HG02852 (cell line): ENCODE data around the gene NXPE4.
"Not testable (repeated sequence)": the region's sequence is repeated elsewhere in the genome, so short reads cannot be mapped to it uniquely, and the experiment has no call there.

Source experiments
- ATAC-seq: cut with Tn5 transposase; IDR thresholded peaks from one replicate; pipeline ENCODE4 v1.9.1; 2021; ENCODE audit warnings: mild to moderate bottlenecking, moderate library complexity; ENCODE audit not compliant: unreplicated experiment

Gene NXPE4

DNA sequence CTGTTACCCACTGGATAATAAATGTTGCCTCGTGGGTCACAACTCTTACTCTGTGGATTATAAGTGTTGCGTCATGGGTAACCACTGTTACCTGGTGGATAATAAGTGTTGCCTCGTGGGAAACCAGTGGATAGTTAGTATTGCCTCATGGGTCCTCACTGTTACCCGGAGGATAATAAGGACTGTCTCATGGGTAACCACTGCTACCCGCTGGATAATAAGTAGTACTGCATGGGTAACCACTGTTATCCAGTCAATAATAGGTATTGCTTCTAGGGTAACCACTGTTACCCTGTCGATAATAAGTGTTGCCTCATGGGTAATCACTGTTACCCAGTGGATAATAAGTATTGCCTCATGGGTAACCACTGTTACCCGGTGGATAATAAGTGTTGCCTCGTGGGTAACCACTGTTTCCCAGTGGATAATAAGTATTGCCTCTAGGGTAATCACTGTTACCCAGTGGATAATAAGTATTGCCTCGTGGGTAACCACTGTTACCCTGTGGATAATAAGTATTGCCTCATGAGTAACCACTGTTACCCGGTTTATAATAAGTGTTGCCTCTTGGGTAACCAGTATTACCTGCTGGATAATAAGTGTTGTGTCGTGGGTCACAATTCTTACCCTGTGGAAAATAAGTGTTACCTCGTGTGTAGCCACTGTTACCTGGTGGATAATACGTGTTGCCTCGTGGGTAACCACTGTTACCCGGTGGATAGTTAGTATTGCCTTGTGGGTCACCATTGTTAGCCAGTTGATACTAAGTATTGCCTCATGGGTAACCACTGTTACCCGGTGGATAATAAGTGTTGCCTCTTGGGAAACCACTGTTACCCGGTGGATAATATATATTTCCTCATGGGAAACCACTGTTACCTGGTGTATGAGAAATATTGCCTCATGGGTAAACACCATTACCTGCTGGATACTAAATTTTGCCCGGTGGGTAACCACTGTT, 15.7 kb upstream of the NXPE4 start:
- ATAC-seq = no peak

DNA sequence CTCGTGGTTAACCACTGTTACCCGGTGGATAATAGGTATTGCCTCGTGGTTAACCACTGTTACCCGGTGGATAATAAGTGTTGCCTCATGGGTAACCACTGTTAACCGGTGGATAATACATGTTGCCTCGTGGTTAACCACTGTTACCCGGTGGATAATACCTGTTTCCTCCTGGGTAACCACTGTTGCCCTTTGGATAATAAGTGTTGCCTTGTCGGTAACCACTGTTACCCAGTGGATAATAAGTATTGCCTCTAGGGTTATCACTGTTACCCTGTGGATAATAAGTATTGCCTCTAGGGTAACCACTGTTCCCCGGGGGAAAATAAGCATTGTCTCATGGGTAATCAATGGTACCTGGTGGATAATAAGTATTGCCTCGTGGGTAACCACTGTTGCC, 15.0 kb upstream of the NXPE4 start:
- ATAC-seq = no peak

DNA sequence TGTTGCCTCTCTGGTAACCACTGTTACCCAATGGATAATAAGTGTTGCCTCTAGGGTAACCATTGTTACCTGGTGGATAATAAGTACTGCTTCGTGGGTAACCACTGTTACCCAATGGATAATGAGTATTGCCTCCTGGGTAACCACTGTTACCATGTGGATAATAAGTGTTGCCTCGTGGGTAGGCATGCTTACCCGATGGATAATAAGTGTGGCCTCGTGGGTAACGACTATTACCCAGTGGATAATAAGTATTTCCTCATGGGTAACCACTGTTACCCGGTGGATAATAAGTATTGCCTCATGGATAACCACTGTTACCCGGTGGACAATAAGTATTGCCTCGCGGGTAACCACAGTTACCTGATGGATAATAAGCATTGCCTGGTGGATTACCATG, 13.8 kb upstream of the NXPE4 start:
- no peak for ATAC-seq

DNA sequence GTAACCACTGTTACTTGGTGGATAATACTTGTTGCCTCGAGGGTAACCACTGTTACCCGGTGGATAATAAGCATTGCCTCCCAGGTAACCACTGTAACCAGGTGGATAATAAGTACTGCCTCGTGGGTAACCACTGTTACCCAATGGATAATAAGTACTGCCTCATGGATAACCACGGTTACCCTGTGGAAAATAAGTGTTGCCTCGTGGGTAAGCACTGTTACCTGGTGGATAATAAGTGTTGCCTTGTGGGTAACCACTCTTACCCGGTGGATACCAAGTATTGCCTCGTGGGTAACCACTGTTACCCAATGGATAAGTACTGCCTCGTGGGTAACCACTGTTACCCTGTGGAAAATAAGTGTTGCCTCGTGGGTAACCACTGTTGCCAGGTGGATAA, 13.0 kb upstream of the NXPE4 start:
- ATAC-seq = not testable (repeated sequence)

DNA sequence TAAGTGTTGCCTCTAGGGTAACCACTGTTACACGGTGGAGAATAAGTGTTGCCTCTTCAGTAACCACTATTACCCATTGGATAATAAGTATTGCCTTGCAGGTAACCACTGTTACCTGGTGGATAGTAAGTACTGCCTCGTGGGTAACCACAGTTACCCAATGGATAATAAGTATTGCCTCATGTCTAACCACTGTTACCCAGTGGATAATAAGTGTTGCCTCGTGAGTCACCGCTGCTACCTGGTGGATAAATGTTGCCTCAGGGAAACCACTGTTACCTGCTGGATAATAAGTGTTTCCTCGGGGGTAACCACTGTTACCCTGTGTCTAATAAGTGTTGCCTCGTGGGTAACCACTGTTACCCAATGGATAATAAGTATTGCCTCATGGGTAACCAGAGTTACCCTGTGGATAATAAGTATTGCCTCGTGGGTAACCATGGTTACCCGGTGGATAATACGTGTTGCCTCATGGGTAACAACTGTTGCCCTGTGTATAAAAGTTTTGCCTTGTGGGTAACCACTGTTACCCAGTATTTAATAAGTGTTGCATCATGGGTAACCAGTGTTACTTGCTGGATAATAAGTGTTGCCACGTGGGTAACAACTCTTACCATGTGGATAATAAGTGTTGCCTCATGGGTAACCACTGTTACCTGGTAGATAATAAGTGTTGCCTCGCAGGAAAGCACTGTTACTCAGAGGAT, 12.3 kb upstream of the NXPE4 start:
- ATAC-seq = peak; percentile 30

DNA sequence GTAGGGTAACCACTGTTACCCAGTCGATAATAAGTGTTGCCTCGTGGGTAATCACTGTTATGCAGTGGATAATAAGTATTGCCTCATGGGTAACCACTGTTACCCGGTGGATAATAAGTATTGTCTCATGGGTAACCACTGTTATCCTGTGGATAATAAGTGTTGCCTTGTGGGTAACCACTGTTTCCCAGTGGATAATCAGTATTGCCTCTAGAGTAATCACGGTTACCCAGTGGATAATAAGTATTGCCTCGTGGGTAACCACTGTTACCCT, 11.2 kb upstream of the NXPE4 start:
- ATAC-seq = not testable (repeated sequence)

DNA sequence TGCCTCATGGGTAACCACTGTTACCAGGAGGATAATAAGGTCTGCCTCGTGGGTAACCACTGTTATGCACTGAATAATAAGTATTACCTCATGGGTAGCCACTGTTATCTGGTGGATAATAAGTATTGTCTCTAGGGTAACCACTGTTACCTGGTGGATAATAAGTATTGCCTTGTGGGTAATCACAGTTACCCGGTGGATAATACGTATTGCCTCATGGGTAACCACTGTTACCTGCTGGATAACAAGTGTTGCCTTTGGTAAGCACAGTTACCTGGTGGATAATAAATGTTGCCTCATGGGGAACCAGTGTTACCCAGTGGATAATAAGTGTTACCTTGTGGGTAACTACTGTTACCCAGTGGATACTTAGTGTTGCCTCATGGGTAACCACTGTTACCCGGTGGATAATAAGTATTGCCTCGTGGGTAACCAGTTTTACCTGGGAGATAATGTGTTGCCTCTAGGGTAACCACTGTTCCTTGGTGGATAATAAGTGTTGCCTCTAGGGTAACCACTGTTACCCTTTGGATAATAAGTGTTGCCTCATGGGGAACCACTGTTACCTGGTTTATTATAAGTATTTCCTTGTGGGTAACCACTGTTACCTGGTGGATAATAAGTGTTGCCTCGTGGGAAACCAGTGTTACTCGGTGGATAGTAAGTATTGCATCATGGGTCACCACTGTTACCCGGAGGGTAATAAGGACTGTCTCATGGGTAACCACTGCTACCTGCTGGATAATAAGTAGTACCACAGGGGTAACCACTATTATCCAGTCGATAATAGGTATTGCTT, 10.6 kb upstream of the NXPE4 start:
- ATAC-seq = no peak

DNA sequence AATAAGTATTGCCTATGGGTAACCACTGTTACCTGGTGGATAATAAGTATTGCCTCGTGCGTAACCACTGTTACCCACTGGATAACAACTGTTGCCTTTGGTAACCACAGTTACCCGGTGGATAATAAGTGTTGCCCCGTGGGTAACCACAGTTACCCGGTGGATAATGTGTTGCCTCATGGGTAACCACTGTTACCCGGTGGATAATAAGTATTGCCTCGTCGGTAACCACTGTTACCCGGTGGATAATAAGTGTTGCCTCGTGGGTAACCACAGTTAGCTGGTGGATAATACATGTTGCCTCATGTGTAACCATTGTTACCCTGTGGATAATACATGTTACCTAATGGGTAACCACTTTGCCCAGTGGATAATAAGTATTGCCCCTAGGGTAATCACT, 9.8 kb upstream of the NXPE4 start:
- no peak for ATAC-seq

DNA sequence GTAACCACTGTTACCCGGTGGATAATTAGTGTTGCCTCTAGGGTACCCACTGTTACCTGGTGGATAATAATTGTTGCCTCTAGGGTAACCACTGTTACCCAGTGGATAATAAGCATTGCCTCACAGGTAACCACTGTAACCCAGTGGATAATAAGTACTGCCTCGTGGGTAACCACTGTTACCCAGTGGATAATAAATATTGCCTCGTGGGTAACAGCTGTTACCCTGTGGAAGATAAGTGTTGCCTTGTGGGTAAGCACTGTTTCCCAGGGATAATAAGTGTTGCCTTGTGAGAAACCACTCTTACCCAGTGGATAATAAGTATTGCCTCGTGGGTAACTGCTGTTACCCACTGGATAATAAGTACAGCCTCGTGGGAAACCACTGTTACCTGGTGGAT, 9.3 kb upstream of the NXPE4 start:
- no peak for ATAC-seq

DNA sequence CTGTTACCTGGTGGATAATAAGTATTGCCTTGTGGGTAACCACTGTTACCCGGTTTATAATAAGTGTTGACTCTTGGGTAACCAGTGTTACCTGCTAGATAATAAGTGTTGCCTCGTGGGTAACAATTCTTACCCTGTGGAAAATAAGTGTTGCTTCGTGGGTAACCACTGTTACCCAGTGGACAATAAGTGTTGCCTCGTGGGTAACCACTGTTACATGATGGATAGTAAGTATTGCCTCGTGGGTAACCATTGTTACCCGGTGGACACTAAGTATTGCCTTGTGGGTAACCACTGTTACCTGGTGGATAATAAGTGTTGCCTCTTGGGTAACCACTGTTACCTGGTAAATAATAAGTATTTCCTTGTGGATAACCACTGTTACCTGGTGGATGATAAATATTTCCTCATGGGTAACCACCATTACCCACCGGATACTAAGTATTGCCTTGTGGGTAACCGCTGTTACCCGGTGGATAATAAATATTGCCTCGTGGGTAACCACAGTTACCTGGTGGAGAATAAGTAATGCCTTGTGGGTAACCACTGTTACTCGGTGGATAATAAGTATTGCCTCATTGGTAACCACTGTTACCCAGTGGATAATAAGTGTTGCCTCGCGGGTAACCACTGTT, 8.7 kb upstream of the NXPE4 start:
- ATAC-seq = no peak

DNA sequence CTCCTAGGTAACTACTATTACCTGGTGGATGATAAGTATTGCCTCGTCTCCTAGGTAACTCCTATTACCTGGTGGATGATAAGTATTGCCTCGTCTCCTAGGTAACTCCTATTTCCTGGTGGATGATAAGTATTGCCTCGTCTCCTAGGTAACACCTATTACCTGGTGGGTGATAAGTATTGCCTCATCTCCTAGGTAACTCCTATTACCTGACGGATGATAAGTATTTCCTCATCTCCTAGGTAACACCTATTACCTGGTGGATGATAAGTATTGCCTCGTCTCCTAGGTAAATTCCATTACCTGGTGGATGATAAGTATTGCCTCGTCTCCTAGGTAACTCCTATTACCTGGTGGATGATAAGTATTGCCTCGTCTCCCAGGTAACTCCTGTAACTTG, 7.6 kb upstream of the NXPE4 start:
- not testable (repeated sequence) for ATAC-seq

DNA sequence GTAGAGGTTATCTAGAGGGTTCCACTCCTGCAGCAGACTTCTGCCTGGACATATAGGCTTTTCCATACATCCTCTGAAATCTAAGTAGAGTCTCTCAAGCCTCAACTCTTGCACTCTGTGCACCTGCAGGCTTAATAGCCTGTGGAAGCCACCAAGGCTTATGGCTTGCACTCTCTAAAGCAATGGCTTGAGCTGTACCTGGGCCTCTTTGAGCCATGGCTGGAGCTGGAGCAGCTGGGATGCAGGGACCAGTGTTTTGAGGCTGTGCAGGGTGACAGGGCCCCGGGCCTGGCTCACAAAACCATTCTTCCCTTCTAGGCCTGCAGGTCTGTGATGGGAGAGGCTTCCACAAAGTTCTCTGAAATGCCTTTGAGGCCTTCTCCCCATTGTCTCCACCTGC, 2.9 kb upstream of the NXPE4 start:
- ATAC-seq = no peak

DNA sequence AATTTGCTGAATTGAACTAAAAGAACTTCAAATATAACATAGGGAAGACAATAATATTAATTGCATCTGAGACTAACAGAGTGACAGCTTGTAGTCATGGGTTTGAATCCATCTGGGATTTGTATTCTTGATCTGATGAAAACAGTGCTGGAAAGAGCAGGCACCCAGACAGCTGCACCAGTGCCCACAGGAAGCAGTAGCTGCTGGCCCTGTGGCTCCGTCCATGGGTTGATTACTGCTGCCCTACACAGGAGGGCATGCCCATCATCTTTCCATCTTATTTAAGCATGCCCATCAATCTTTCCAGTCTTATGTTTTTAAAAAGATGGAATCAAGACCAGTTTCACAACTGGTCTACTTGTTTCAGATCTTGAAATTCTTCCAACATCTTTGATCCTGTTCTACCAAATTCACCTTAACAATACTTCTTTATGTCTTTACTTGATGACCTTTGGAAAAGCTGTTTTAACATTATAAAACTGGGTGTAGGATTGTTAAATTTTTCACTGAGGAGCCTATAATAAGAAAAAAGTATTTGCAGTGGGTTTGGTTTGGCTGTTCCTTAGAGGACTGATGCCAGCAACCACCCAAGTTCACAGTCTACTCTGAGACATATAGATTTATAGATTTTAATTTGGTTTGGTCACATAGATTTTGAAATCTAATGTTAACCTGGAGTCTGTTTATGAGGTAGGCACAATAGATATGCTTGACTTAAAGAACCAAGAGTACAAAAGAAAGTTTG, 761 bp upstream of the NXPE4 start:
- ATAC-seq = no peak

DNA sequence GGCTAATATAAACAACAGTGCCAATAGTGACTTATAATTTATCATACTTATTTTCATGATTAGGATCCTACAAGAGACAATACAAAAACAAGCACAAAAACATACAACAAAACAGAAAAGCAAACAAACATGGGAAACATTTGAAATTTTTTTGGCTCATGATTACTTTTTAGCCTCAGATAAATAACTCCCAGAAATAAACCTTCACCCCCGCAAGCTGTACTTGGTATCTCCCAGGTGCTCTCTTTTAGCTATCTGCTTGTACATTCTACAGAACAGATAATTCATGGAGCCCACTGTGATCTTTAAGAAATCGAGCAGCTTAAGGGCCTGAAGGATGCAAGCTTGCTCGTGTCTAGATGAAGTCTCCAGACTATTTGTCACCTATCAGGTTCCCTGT, 883 bp downstream of the NXPE4 start:
- no peak for ATAC-seq

DNA sequence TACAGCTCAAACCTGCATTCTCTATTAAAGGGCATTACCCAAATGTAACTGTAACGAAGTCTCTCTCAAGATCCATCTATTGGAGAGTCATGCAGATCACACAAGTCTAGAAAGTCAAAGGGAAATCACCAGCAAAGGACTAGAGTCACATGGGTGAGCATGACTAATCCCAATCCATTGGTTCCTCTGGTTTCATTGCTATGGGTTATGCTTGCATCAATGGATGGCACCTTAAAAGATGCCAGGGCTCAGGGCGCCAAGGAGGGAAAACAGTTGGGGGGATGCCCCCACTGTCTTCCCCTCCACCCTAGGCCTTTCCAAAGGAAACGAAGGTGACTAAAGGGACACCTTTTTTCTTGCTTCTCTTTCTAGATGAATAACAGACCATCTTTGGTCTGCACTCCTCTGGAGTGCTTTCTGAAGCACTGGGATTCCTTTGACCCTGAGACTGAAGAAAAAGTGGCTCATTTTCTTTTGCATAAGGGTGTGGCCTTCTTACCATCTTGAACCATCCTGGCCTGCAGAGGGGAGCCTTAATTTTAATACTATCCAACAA, 8.1 kb downstream of the NXPE4 start:
- ATAC-seq = no peak

DNA sequence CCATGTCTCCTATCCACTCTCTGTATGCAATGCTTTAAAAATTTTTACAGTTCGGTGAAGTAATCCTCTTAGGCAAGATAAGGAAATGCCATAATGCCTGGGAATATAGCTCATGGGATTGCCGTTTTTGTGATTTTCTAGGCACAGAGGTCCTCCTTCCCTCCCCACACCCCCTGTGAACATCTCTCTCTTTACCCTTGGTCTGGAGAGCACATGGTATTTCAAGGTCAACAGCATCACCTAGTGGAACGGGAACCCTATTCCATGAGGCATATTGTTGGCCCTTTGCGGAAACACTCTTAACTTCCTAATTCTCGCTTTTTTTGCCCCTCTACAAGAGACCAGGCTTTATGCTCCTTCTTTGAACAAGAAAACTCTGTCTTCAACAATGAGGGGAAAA, 8.8 kb downstream of the NXPE4 start:
- ATAC-seq = no peak

DNA sequence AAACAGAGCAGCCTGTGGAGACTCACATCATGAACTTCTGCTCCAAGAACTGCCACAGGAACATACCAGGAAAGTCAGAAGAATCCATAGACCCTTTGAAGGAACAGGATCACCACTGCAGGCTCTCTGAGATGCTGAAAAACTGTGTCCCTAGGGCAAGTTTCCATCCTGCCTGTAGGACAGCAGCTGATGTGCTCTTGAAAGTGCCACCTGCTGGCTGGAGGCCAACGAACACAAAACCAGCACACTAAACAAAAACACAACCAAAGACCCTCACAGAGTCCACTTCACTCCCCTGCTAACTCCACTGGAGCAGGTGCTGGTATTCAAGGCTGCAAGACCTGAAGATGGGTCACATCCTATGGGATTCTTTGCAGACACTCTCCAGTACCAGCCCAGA, 23.9 kb downstream of the NXPE4 start:
- no peak for ATAC-seq

DNA sequence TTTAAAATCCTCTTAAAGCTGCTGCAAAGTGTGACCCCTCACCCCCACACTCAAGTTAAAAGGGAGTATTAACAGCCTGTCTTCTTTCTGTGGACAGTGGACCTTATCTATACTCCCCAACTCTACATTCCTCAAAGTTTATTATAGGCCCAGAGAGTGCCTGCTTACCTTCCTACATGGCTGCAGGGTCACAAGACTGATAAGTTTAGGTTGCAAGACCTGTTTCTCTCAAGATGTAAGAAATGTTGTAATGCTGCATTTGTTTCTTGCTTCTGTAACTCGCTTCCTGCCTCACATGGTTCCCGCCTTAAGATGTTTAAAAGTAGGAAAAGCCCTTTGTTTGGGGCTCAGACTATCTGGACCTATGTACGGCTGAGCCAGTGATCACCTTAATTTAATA, 25.8 kb downstream of the NXPE4 start:
- no peak for ATAC-seq

DNA sequence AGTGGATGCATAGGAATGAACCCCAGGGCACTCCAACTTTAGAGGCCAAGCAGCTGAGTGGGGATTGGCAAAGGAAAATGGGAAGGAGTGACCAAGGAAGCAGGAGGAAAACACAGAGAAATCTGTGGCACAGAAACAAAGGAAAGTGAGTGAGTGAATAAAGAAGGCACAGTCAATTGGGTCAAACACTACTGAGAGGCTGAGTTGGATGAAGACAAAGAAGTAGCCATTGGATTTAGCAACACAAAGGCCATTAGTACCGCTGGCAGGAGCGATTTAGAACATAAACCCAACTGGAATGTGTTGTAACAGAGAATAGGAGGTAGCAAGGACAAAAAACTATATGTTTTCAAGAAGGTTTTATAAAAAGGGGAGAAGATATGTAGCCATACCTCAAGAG, 29.3 kb downstream of the NXPE4 start:
- ATAC-seq = no peak

DNA sequence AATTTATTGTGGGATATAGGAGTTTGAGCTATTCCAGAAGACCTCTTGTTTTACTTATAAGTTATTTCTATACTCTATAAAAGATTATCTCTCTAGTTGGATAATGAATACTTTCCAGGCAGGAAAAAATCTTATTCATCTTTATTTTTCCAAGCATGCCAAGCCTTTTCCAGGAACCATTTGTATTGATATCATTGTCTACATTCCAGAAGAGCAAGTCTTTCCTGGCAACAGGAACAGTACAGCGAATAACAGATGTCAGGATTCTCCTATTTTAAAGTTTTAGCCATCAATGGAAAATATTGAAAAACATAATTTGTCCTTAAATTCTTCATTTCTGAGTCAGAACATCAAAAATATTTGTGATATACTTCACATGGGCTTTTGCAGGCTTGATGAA, 30.8 kb downstream of the NXPE4 start:
- no peak for ATAC-seq
